Spleen (tissue), 7 donors: ENCODE results near the gene ATP1A4.

Source experiments
- POLR2A ChIP-seq, 3 donors: fragments of 450-650 bp; IDR thresholded peaks; one replicate each; pipeline ENCODE4 v1.5.1; 2017; ENCODE audit warnings: antibody characterized with exemption in 3 of 3, mild to moderate bottlenecking in 1 of 3
- POLR2AphosphoS5 ChIP-seq, 3 donors: sonication (generic); formaldehyde crosslinking; IDR thresholded peaks; one replicate each; pipeline ENCODE4 v1.5.1; 2017; ENCODE audit warnings: antibody characterized with exemption in 3 of 3
- TF ChIP-seq, protein P1 (sequence below), 11 experiments: fragments of 200-600 bp in 7 of 11; fragments of 450-650 bp in 4 of 11; sonication (generic) in 4 of 11; IDR thresholded peaks in 8 of 11; conservative IDR thresholded peaks in 3 of 11; 1 replicate in 7 of 11; 2 replicates in 4 of 11; pipeline versions ENCODE4 v1.4.0 to v1.8.0; 2016 to 2021; ENCODE audit warnings: antibody characterized with exemption in 11 of 11, inconsistent platforms in 4 of 11, mild to moderate bottlenecking in 1 of 11
- donor health status: DM: no; HTN: no; CAD: no; lungs with moderate emphysema.
- donor health status: DM: no; HTN: no; CAD: no.
- donor health status: DM: no; HTN: no; CAD: no.

DNA sequence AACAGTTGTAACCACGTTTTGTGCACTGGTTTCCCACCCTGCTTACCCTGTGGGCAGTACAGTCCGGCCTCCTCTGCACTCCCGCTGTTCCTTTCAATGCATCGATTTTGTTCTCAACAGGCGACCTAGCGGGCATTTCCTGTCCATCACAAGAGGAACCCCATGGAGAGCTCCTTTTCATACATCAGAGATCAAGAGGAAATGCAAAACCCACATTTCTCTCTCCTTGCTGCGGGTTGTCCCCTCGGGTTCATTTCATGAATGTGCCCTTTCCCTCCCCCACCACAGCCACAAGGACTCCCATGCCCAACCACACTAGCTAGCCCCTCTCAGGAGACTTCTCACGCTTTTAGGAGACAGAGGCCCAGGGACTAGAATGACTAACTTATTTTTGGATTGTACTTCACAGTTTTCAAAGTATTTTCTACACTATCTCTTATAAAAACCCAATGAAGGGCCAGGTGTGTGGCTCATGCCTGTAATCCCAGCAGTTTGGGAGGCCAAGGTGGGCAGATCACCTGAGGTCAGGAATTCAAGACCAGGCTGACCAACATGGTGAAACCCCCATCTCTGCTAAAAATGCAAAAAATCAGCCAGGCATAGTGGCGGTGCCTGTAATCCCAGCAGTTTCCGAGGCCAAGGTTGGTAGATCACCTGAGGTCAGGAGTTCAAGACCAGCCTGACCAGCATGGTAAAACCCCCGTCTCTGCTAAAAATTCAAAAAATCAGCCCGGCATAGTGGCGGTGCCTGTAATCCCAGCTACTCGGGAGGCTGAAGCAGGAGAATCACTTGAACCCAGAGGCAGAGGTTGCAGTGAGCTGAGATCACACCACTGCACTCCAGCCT, 18.4 kb downstream of the ATP1A4 start:
- TF ChIP-seq, protein P1, sequence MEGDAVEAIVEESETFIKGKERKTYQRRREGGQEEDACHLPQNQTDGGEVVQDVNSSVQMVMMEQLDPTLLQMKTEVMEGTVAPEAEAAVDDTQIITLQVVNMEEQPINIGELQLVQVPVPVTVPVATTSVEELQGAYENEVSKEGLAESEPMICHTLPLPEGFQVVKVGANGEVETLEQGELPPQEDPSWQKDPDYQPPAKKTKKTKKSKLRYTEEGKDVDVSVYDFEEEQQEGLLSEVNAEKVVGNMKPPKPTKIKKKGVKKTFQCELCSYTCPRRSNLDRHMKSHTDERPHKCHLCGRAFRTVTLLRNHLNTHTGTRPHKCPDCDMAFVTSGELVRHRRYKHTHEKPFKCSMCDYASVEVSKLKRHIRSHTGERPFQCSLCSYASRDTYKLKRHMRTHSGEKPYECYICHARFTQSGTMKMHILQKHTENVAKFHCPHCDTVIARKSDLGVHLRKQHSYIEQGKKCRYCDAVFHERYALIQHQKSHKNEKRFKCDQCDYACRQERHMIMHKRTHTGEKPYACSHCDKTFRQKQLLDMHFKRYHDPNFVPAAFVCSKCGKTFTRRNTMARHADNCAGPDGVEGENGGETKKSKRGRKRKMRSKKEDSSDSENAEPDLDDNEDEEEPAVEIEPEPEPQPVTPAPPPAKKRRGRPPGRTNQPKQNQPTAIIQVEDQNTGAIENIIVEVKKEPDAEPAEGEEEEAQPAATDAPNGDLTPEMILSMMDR (IDR thresholded peaks at IDR 0.05 in 8 of 11, conservative IDR thresholded peaks at IDR 0.05 in 3 of 11) = no peak
- TF ChIP-seq POLR2A (IDR thresholded peaks at IDR 0.05) (no peak), POLR2AphosphoS5 (IDR thresholded peaks at IDR 0.05) (no peak)
